ENCODE measurements around the gene GDPD4.

GRCh38 chr11:77181226-77181625 is 120.3 kb downstream of the GDPD4 start:
- TF ChIP-seq MAX (IDR thresholded peaks at IDR 0.05) (no peak), EZH2 (IDR thresholded peaks at IDR 0.05) (no peak), TCF7L2 (IDR thresholded peaks at IDR 0.05; ENCODE audit: borderline replicate concordance, extremely low read depth, insufficient read depth, insufficient read length) (no peak), RAD21 (IDR thresholded peaks at IDR 0.05; ENCODE audit: low read depth) (no peak)
- TF ChIP-seq, protein P1, sequence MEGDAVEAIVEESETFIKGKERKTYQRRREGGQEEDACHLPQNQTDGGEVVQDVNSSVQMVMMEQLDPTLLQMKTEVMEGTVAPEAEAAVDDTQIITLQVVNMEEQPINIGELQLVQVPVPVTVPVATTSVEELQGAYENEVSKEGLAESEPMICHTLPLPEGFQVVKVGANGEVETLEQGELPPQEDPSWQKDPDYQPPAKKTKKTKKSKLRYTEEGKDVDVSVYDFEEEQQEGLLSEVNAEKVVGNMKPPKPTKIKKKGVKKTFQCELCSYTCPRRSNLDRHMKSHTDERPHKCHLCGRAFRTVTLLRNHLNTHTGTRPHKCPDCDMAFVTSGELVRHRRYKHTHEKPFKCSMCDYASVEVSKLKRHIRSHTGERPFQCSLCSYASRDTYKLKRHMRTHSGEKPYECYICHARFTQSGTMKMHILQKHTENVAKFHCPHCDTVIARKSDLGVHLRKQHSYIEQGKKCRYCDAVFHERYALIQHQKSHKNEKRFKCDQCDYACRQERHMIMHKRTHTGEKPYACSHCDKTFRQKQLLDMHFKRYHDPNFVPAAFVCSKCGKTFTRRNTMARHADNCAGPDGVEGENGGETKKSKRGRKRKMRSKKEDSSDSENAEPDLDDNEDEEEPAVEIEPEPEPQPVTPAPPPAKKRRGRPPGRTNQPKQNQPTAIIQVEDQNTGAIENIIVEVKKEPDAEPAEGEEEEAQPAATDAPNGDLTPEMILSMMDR (IDR thresholded peaks at IDR 0.05 in 2 of 3, conservative IDR thresholded peaks at IDR 0.05 in 1 of 3; ENCODE audit: borderline replicate concordance in 1 of 3, insufficient read depth in 1 of 3, low read depth in 2 of 3, low read length in 2 of 3) = no peak
